ENCODE measurements around the gene CMSS1. TPM values are rescaled to one million over a fixed set of nuclear protein-coding genes. Genes with fewer than 3 reads are reported as not detected.

Gene CMSS1
- polyA plus RNA-seq, 2 of the 4 experiments (the other 2 are of a cell fraction) = 61.1 to 62.9 TPM

DNA sequence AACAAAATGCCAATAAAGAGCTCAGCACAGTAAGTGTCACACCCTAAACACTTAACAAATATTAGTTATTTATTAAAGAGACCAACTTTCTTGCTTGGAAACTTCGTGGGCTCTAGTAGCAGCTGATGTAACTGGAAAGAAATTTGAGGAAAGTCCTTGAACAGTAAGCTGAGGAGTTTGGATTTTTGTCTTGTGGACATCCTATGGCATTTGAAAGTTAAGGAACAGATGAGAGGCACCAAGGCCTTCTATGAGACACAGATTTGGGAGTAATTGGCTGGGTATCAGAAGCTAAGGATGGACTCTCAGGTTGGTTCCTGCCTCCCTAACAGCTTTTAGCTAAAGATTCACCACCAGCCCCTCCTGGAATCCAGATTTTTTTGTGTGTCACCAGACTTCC is 356.3 kb downstream of the CMSS1 start (continued):
- TF ChIP-seq, protein P1, sequence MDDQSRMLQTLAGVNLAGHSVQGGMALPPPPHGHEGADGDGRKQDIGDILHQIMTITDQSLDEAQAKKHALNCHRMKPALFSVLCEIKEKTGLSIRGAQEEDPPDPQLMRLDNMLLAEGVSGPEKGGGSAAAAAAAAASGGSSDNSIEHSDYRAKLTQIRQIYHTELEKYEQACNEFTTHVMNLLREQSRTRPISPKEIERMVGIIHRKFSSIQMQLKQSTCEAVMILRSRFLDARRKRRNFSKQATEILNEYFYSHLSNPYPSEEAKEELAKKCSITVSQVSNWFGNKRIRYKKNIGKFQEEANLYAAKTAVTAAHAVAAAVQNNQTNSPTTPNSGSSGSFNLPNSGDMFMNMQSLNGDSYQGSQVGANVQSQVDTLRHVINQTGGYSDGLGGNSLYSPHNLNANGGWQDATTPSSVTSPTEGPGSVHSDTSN (IDR thresholded peaks at IDR 0.05) = no peak

GRCh38 chr3:100175637-100176280 is 358.1 kb downstream of the CMSS1 start:
- ChIA-PET POLR2A (interaction anchor here (0.5 kb wide), 1 partner anchor 10 kb away, joined by 5 read pairs; no protein-coding TSS in a partner anchor), CTCF (interaction anchor here (0.6 kb wide), 1 partner anchor 9 kb away, joined by 4 read pairs; no protein-coding TSS in a partner anchor)
- DNase-seq (ENCODE audit: low read depth in 1 of 2, low spot score in 1 of 2) = no peak
- H3K9me3 ChIP-seq = peaks cover 18% of the 10 kb centered on the region
- TF ChIP-seq CHD4 (IDR thresholded peaks at IDR 0.05; ENCODE audit: borderline replicate concordance) (no peak), EP300 (IDR thresholded peaks at IDR 0.05) (no peak), HOXB13 (CRISPR knock-in tag; IDR thresholded peaks at IDR 0.05; ENCODE audit: low read depth) (no peak), GATA3 (IDR thresholded peaks at IDR 0.05; ENCODE audit: borderline replicate concordance) (no peak)
- TF ChIP-seq, protein P2, sequence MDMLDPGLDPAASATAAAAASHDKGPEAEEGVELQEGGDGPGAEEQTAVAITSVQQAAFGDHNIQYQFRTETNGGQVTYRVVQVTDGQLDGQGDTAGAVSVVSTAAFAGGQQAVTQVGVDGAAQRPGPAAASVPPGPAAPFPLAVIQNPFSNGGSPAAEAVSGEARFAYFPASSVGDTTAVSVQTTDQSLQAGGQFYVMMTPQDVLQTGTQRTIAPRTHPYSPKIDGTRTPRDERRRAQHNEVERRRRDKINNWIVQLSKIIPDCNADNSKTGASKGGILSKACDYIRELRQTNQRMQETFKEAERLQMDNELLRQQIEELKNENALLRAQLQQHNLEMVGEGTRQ (IDR thresholded peaks at IDR 0.05) = no peak
- H3K4me2 ChIP-seq = no peak overlapping the region
- 94% methylated on average over 6 of the region's 6 CpGs for WGBS (ENCODE audit: missing lambda C conversion rate)
- peaks cover 5% of the 10 kb centered on the region; the same call in 1 of the 3 replicates for H3K4me1 ChIP-seq
- no peak for FAIRE-seq
- ATAC-seq = no peak
- no peak overlapping the region for H3K4me3 ChIP-seq
- H3K27ac ChIP-seq = no peak overlapping the region

DNA sequence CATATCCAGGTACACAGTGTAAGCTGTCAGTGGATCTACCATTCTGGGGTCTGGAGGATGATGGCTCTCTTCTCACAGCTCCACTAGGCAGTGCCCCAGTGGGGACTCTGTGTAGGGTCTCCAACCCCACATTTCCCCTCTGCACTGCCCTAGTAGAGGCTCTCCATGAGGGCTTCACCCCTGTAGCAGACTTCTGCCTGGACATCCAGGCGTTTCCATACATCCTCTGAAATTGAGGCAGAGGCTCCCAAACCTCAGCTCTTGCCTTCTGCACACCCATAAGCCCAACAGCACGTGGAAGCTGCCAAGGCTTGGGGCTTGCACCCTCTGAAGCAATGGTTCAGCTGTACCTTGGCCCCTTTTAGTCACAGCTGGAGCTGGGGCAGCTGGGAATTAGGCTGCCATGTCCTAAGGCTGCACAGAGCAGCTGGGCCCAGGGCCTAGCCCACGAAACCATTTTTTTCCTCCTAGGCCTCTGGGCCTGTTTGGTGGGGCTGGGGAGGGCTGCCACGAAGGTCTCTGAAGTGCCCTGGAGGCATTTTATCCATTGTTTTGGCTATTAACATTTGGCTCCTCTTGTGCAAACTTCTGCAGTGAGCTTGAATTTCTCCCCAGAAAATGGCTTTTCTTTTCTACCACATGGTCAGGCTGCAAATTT is 362.2 kb downstream of the CMSS1 start:
- peaks cover 18% of the 10 kb centered on the region for H3K9me3 ChIP-seq
- no peak for TF ChIP-seq TFCP2L1 (CRISPR knock-in tag; IDR thresholded peaks at IDR 0.05)
- TF ChIP-seq ATOH8 (CRISPR knock-in tag; IDR thresholded peaks at IDR 0.05; ENCODE audit: low read depth) = no peak
- no peak for TF ChIP-seq KDM5A (IDR thresholded peaks at IDR 0.05)
- TF ChIP-seq ESRRA (IDR thresholded peaks at IDR 0.05; ENCODE audit: borderline replicate concordance, low read length) = no peak
- no peak for TF ChIP-seq NPAS2 (CRISPR knock-in tag; IDR thresholded peaks at IDR 0.05; ENCODE audit: borderline replicate concordance)
- no peak for TF ChIP-seq CBX8 (IDR thresholded peaks at IDR 0.05)
- no peak for TF ChIP-seq HOXA7 (CRISPR knock-in tag; IDR thresholded peaks at IDR 0.05)
- no peak for TF ChIP-seq JUN (IDR thresholded peaks at IDR 0.05)
- no peak for TF ChIP-seq CHD2 (IDR thresholded peaks at IDR 0.05; ENCODE audit: low read length, partially characterized antibody)
- TF ChIP-seq, protein P3, sequence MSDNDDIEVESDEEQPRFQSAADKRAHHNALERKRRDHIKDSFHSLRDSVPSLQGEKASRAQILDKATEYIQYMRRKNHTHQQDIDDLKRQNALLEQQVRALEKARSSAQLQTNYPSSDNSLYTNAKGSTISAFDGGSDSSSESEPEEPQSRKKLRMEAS (IDR thresholded peaks at IDR 0.05) = no peak
- TF ChIP-seq, protein P4, sequence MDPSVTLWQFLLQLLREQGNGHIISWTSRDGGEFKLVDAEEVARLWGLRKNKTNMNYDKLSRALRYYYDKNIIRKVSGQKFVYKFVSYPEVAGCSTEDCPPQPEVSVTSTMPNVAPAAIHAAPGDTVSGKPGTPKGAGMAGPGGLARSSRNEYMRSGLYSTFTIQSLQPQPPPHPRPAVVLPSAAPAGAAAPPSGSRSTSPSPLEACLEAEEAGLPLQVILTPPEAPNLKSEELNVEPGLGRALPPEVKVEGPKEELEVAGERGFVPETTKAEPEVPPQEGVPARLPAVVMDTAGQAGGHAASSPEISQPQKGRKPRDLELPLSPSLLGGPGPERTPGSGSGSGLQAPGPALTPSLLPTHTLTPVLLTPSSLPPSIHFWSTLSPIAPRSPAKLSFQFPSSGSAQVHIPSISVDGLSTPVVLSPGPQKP (IDR thresholded peaks at IDR 0.05; ENCODE audit: low read depth, low read length) = no peak
- TF ChIP-seq JUNB (IDR thresholded peaks at IDR 0.05) = no peak
- H3K4me3 ChIP-seq = no peak overlapping the region
- no peak overlapping the region for H3K27ac ChIP-seq
- H3K4me2 ChIP-seq = no peak overlapping the region
- POLR2A ChIA-PET = no interaction called here
- H3K4me1 ChIP-seq = no peaks in the 10 kb centered on the region
- CTCF ChIA-PET = interaction anchor here (1.1 kb wide), 1 partner anchor 337 kb away, joined by 3 read pairs; no protein-coding TSS in a partner anchor
- 86% methylated on average over 3 of the region's 4 CpGs for WGBS (ENCODE audit: missing lambda C conversion rate)
- FAIRE-seq = no peak
- no peak for ATAC-seq
- DNase-seq (ENCODE audit: low read depth in 1 of 2, low spot score in 1 of 2) = no peak

Data from A549 (cell line).